Activated T-helper 1 cell treated with Interleukin-2 at 50 U/mL for 16 hours (primary cell): ENCODE results near the gene MLXIPL.
A peak's percentile ranks its signal among the peaks of the same experiment; 100 is the strongest.
"Not testable (repeated sequence)": the region's sequence is repeated elsewhere in the genome, so short reads cannot be mapped to it uniquely, and the experiment has no call there.

Experiments used
- DNase-seq: peaks from one replicate; pipeline ENCODE4 v3.0.0-alpha.2; 2020; ENCODE audit warnings: low read depth

MLXIPL gene

DNA sequence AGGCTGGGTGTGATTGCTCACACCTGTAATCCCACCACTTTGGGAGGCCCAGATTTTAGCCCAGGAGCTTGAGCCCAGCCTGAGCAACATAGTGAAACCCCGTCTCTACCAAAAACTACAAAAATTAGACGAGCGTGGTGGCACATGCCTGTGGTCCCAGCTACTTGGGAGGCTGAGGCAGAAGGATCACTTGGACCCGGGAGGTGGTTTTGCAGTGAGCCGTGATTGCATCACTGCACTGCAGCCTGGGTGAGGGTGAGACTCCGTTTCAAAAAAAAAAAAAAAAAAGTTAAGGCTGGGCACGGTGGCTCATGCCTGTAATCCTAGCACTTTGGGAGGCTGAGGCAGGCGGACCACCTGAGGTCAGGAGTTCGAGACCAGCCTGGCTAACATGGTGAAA, 43.3 kb downstream of the MLXIPL start:
- DNase-seq = not testable (repeated sequence)

- DNase-seq = peak; percentile 98
These were observed 45.8 kb downstream of the MLXIPL start, which contains the start of gene TBL2 for GRCh38 chr7:73578342-73579128. Gene TBL2, minus strand, starts transcription at chr7:73578579. Its CDS starts 30 bp downstream, at chr7:73578549.

GRCh38 chr7:73577627-73578341, 46.5 kb downstream of the MLXIPL start:
- DNase-seq = no peak

DNA sequence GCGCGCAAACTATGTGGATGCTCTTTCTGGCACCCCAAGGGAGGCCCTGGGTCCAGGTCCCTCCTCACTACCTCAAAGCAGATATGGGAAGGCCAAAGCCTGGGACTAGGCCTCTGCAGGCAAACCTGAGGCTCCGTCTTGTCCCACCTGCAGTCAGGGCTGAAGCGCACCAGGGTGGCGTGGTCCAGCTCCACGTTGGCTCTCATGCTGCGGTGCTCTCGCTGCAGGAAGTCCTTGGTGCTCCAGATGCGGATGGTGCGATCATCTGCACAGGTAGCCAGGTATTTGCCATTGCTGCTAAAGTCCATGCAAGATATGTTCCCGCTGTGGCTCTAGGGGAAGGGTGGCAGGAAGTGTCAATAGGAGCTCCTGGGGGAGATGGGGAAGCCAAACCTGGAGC, 50.5 kb downstream of the MLXIPL start:
- no peak for DNase-seq

DNA sequence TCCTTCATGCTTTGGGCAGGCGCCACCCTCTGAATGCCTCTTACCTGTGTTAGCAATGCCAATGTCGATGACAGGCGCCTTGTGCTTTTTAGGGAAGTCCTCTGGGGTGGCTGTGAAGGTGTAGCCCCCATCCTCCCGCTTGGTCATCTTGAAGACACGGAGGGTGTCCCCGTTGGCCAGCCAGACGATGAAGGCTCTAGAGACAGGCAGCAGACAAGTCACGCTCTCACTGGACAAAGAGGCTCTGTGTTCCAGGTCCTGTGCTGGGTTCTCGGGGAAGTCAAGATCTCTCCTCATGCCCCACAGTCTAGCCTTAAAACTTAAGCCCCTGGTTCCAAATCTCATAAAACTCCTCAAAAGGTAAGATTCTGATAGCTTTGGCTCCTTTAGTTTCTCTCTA, 51.0 kb downstream of the MLXIPL start:
- DNase-seq = no peak

DNA sequence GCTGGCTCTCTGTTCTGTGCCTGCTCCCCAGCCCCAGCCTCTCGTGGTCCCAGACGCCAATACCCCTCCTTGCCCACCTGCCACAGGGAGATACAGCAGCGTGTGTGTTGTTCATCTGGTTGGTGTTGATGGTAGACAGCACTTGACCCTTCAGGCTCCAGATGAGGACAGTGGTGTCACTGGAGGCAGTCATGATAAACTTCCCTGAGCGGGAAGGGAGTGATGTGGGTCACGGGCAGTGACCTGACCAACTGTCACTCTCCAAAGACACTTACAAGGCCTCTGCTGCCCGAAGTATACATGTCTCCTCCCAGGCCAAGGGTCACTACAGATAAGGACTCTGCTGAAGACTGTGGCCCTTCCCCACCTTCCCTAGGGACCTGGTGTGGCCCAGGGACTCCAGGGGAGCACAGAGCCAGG, 51.5 kb downstream of the MLXIPL start:
- no peak for DNase-seq

GRCh38 chr7:73570977-73571376, 53.3 kb downstream of the MLXIPL start:
- DNase-seq = no peak

DNA sequence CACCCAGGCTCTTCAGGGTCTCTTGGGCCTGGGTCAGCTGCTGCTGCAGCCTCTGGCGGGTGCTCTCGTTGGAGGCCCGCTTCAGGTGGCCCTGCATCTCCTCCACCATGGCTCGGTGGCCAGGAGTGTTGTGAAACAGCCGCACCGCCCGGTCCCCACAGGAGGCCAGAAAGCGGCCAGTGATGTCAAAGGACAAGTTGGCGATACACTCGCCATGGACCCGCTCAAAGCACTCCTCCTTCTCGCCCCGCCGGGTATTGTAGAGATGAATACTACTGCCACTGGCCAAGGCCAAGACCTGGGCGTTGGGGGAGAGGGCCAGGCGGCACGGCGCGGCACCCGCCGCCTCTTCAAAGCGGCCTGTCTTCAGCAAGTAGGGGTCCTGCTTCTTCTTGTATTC, 53.8 kb downstream of the MLXIPL start:
- DNase-seq = no peak

DNA sequence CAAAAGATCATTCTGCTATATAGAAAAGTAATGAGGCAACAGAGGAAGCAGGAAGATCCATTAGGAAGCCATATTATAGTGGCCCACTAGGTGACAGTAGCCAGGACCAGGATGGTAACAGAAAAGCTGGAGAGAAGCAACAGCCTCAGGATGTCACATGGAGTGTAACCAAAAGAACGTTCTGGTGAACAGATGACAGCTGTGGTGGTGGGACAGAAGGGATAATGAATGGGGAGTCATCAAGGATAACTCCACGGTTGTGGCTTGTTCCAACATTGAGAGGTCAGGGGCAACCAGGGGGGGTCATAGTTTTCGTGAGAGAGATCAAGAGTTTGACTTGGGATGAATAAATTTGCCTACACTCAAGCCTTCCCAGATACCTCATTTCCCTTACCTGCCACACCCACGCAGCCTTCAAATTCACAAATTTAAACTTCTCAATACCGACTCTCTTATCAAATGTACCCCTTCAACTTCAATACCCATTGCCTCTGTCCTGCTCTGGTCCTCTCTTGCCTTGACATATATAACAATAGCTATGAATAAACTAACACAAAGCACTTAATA, 55.2 kb downstream of the MLXIPL start:
- DNase-seq = no peak

- no peak for DNase-seq
These were observed 56.3 kb downstream of the MLXIPL start for GRCh38 chr7:73567846-73568685.

DNA sequence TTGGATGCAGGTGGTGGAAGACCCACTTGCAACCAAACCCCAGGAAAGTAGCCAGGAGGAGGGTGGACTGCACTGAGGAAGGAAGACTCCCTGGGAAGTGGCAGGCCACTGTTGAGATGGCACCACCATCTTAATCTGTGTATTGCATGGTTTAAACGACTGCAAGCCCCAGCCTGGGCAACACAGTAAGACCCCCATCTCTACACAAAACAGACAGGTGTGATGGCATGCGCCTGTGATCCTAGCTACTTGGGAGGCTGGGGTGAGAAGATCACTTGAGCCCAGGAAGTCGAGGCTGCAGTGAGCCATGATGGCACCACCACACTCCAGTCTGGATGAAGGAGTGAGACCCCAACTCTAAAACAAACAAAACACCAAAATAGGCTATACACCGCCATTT, 57.2 kb downstream of the MLXIPL start:
- DNase-seq = no peak

- not testable (repeated sequence) for DNase-seq
These were observed 57.9 kb downstream of the MLXIPL start for GRCh38 chr7:73566431-73566830.

DNA sequence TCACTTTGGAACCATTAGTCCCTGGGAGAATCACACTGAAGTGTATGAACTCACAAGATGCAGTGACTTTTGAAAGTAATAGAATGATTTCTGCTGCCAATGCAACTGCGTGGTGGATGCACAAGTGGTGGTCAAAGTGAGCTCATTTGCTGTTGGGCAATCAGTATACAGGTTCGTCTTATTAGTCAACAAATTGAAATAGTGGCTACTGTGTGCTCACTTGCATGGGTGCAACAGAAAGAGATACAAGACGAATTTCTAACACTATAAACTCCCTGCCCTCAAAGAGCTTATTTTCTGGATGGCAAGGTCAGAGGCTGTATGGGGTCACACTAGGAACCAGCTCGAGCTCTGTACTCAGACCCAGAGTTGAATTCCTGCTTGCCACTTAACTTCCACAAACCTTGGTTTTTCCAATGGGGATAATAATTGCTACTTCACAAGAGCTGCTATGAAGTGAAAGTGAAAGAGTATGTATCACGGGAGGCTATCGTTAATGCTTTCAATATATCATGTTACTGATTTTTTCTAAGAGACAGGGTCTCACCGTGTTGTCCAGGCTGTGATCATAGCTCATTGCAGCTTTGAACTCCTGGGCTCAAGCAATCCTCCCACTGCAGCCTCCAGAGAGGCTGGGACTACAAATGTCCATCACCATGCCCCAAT, 58.5 kb downstream of the MLXIPL start:
- DNase-seq = no peak

DNA sequence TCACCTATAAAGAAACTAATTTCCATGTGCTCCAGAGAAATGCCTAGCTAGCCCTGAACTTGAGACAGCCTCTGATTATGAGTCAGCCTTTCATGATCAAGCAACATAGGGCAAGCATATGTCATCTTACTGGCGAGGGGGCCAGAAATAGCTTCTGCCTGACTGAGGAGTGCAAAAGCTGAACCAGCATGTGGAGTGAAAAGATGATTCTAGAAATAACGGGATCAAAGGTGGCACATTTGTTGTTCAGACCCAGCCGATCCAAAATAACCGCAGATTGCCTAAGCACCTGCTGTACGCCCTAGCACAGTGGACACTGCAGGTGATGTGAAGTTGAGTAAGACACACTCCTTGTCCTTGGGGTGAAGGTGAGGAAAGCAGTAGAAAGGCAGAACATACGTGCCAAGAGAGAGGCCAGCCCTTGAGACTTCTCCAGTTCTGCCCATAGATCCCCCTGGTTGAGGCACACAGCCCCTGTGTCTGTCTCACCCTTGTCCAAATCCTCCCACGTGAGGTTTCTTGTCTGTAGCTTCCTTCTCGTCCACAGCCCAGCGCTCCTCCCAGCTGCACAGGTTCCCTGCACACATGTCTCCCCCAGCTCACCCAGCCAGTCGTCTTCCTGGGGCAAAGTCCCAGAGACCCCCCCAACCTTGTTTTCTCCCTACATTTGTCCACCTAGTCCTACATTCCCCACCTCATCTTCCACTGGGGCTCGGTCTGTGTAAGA, 64.0 kb downstream of the MLXIPL start:
- no peak for DNase-seq

DNA sequence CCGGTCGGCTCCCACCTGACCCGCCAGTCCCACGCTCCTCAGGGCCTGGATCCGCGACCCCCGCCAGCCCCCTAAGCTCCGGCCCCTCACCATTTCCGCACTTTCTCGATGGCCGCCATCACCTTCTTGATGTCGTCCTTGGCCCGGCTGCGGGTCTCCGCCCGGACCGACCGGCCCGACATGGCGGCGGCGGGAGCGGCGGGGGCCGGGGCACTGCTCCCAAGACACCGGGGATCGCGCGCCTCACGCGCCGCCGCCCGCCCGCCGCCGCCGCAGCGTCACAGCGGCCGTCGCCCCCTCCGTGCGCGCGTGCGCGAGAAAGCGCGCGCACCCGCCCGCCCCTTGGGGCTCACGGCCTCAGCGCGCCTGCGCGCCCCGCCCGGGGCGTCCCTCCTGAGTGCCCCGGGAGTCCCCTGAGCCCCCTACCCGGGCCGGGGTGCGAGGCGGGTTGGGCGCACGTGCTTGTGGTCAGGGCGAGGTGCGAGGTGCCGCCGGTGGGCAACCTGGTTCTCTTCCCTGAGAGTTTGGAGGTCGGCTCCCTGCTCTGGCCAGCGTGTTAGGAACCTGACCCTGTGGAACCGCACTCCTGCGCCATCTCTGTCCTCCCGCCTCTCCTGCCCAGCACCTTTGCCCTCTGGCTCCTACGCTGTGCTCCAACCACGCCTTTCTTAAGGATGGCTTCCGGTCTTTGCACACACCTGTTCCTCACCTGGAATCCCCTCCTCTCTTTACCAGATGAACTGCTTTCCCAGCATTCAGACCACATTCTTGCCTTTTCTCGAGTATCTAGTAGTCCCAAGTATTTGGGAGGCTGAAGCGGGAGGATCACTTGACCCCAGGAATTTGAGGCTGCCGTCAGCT, 66.7 kb downstream of the MLXIPL start, which contains the start of gene BCL7B:
TSS of gene BCL7B (minus strand) at position 294 of the 861 bp plus-strand sequence. CDS start at position 182, 112 bp downstream.
- peak; percentile 74 for DNase-seq

- DNase-seq = peak; percentile 91
These were observed 67.3 kb downstream of the MLXIPL start for GRCh38 chr7:73557108-73557396.

GRCh38 chr7:73556208-73557107, 67.9 kb downstream of the MLXIPL start:
- no peak for DNase-seq

DNA sequence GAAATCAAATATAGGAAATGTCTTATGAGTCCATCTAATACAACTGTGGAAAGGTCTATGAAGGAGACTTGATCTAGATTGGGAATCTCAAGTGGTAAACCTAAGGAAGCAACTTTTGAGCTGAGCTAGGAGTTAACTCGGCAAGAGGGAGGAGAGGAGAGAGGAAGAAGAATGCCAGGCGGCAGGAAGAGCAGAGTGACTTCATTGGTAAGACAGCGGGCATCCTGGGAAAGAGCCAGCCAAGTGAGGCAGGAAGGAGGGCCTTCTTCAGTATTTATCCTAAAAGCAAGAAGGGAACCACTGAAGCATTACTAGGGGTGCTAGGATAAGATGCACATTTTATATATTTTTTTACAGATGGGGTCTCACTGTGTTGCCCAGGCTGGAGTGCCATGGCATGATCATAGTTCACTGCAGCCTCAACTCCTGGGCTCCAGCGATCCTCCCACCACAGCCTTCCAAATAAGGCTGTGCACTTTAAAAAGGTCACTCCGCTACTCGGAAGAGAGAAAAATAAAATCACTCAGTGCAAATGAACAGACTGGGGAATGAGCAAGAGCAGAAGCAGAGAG, 68.8 kb downstream of the MLXIPL start:
- DNase-seq = no peak

DNA sequence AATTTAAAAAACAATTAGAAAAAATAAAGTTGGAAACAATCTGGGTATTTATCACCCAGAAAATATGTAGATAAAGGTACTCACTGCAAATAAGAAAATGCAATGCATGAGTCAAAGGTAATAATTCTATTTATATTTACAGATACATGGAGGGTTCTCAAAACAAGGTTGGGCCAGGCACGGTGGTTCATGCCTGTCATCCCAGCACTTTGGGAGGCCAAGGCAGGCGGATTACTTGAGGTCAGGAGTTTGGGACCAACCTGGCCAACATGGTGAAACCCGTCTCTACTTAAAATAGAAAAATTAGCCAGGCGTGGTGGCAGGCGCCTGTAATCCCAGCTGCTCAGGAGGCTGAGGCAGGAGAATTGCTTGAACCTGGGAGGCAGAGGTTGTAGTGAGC, 74.2 kb downstream of the MLXIPL start:
- not testable (repeated sequence) for DNase-seq
